AG09319 (cell line): ENCODE results near the gene GAGE10.

Experiments used
- DNase-seq: peaks from one replicate; pipeline ENCODE4 v3.0.0-alpha.2; 2010; ENCODE audit warnings: low read depth; ENCODE audit errors: extremely low read depth
- CTCF ChIP-seq: IDR thresholded peaks from 2 replicates; pipeline ENCODE4 v1.5.1; 2011; ENCODE audit warnings: low read depth, mild to moderate bottlenecking, inconsistent platforms, low read length, moderate library complexity

Gene GAGE10

GRCh38 chrX:49276671-49277534, 26.5 kb upstream of the GAGE10 start:
- TF ChIP-seq CTCF, result no peak
- DNase-seq, result no peak

- TF ChIP-seq CTCF, result no peak
- DNase-seq, result no peak
Measured at GRCh38 chrX:49277535-49277830, 26.0 kb upstream of the GAGE10 start.

- no peak for DNase-seq
- no peak for TF ChIP-seq CTCF
Measured at GRCh38 chrX:49278081-49278480, 25.4 kb upstream of the GAGE10 start.

- TF ChIP-seq CTCF, result peak; percentile 35
- DNase-seq, result no peak
Measured at GRCh38 chrX:49282647-49283011, 20.8 kb upstream of the GAGE10 start.

GRCh38 chrX:49284212-49284611, 19.2 kb upstream of the GAGE10 start:
- no peak for TF ChIP-seq CTCF
- DNase-seq, result no peak

GRCh38 chrX:49286136-49286535, 17.3 kb upstream of the GAGE10 start:
- DNase-seq, result no peak
- no peak for TF ChIP-seq CTCF

GRCh38 chrX:49286581-49286980, 16.9 kb upstream of the GAGE10 start:
- TF ChIP-seq CTCF, result no peak
- DNase-seq, result no peak
